Liver (tissue), 9 donors: ENCODE data around the gene BORCS5. TPM values are rescaled to one million over a fixed set of nuclear protein-coding genes. Genes with fewer than 3 reads are reported as not detected.

ENCODE experiments used
- DNase-seq: peaks from one replicate; pipeline ENCODE4 v3.0.0-alpha.2; 2017; ENCODE audit warnings: low spot score
- H3K27ac ChIP-seq, 2 donors: one replicate each; pipeline ENCODE4 v1.7.0; 2013; ENCODE audit warnings: inconsistent platforms in 2 of 2, low read length in 2 of 2, control low read depth in 1 of 2, low read depth in 1 of 2, mild to moderate bottlenecking in 1 of 2
- H3K27me3 ChIP-seq, 4 donors: one replicate each; pipeline versions ENCODE4 v1.6.1 to v1.7.0; 2013; ENCODE audit warnings: low read length in 3 of 4, inconsistent platforms in 1 of 4, mild to moderate bottlenecking in 1 of 4, moderate library complexity in 1 of 4; ENCODE audit not compliant: control insufficient read depth in 4 of 4, insufficient read depth in 4 of 4
- H3K36me3 ChIP-seq, 4 donors: one replicate each; pipeline versions ENCODE4 v1.6.1 to v1.7.0; 2013; ENCODE audit warnings: low read length in 3 of 4, mild to moderate bottlenecking in 3 of 4, low read depth in 1 of 4, moderate library complexity in 1 of 4; ENCODE audit not compliant: control insufficient read depth in 4 of 4, insufficient read depth in 3 of 4
- H3K4me1 ChIP-seq, 4 donors: one replicate each; pipeline versions ENCODE4 v1.6.1 to v1.7.0; 2013; ENCODE audit warnings: low read length in 3 of 4, mild to moderate bottlenecking in 3 of 4, moderate library complexity in 1 of 4; ENCODE audit not compliant: control insufficient read depth in 4 of 4, insufficient read depth in 4 of 4
- H3K4me3 ChIP-seq, 3 donors: one replicate each; pipeline versions ENCODE4 v1.6.1 to v1.7.0; 2013; ENCODE audit warnings: low read length in 3 of 3, control low read depth in 1 of 3, low read depth in 1 of 3, mild to moderate bottlenecking in 1 of 3
- H3K9ac ChIP-seq, 2 donors: one replicate each; pipeline ENCODE4 v1.7.0; 2013; ENCODE audit warnings: low read length in 2 of 2, mild to moderate bottlenecking in 2 of 2, moderate library complexity in 2 of 2, control low read depth in 1 of 2, low read depth in 1 of 2
- H3K9me3 ChIP-seq, 4 donors: one replicate each; pipeline versions ENCODE4 v1.6.1 to v1.7.0; 2013; ENCODE audit warnings: low read length in 3 of 4; ENCODE audit not compliant: control insufficient read depth in 4 of 4
- CTCF ChIP-seq: fragments of 150-350 bp; IDR thresholded peaks from 2 replicates; pipeline ENCODE4 v1.5.1; 2017; ENCODE audit warnings: improper control_type of control experiment, low read depth, low read length; ENCODE audit not compliant: missing input control
- FOXA1 ChIP-seq: IDR thresholded peaks from 2 replicates; pipeline ENCODE4 v1.6.1; 2016; ENCODE audit warnings: antibody characterized with exemption
- FOXA2 ChIP-seq: IDR thresholded peaks from 2 replicates; pipeline ENCODE4 v1.6.1; 2016; ENCODE audit warnings: antibody characterized with exemption
- GABPA ChIP-seq, 2 donors: IDR thresholded peaks in 1 of 2; conservative IDR thresholded peaks in 1 of 2; 2 replicates each; pipeline ENCODE4 v1.6.1; 2016; ENCODE audit warnings: antibody characterized with exemption in 2 of 2, mild to moderate bottlenecking in 1 of 2, moderate library complexity in 1 of 2
- HNF4A ChIP-seq, 2 donors: conservative IDR thresholded peaks; 2 replicates each; pipeline ENCODE4 v1.6.1; 2016; ENCODE audit warnings: antibody characterized with exemption in 2 of 2, mild to moderate bottlenecking in 2 of 2
- HNF4G ChIP-seq: IDR thresholded peaks from 2 replicates; pipeline ENCODE4 v1.6.1; 2016; ENCODE audit warnings: antibody characterized with exemption
- JUND ChIP-seq, 2 donors: IDR thresholded peaks; 2 replicates each; pipeline ENCODE4 v1.6.1; 2016; ENCODE audit warnings: antibody characterized with exemption in 2 of 2
- MAX ChIP-seq: IDR thresholded peaks from 2 replicates; pipeline ENCODE4 v1.6.1; 2016; ENCODE audit warnings: antibody characterized with exemption
- NR2F2 ChIP-seq: IDR thresholded peaks from 2 replicates; pipeline ENCODE4 v1.6.1; 2016; ENCODE audit warnings: antibody characterized with exemption
- RAD21 ChIP-seq, 2 donors: IDR thresholded peaks; 2 replicates each; pipeline ENCODE4 v1.6.1; 2016; ENCODE audit warnings: antibody characterized with exemption in 2 of 2, mild to moderate bottlenecking in 2 of 2
- RXRA ChIP-seq, 2 donors: IDR thresholded peaks; 2 replicates each; pipeline ENCODE4 v1.6.1; 2017 to 2018; ENCODE audit warnings: antibody characterized with exemption in 2 of 2, mild to moderate bottlenecking in 1 of 2
- SP1 ChIP-seq: IDR thresholded peaks from 2 replicates; pipeline ENCODE4 v1.6.1; 2018; ENCODE audit warnings: antibody characterized with exemption, mild to moderate bottlenecking
- TAF1 ChIP-seq: conservative IDR thresholded peaks from 2 replicates; pipeline ENCODE4 v1.6.1; 2016; ENCODE audit warnings: antibody characterized with exemption, mild to moderate bottlenecking
- YY1 ChIP-seq: IDR thresholded peaks from 2 replicates; pipeline ENCODE4 v1.6.1; 2016; ENCODE audit warnings: antibody characterized with exemption, mild to moderate bottlenecking
- WGBS: extraction: QIAGEN DNeasy Blood & Tissue Kit; methylation state at CpG from one replicate; pipeline ENCODE4 v1.1.7; 2013; 5-methylcytosine and 5-hydroxymethylcytosine counted together
- polyA plus RNA-seq, 2 donors: library from polyadenylated mRNA; stranded (reverse) in 1 of 2; unstranded in 1 of 2; fragments of 200-250 nt in 1 of 2; fragments of >200 nt in 1 of 2; fragmentation: Nextera tagmentation in 1 of 2; extraction: Ambion mirVana in 1 of 2; gene quantifications; one replicate each; pipeline versions ENCODE4 v1.2.1 to v1.2.3, GENCODE V29; 2013 to 2015
- total RNA-seq, 2 donors: library from RNA; depleted of rRNA; stranded (reverse); fragments of >200 nt; gene quantifications; one replicate each; pipeline ENCODE4 v1.2.3, GENCODE V29; 2014
- TF ChIP-seq, protein P1 (sequence below): IDR thresholded peaks from 2 replicates; pipeline ENCODE4 v1.6.1; 2016; ENCODE audit warnings: antibody characterized with exemption, mild to moderate bottlenecking
- TF ChIP-seq, protein P2 (sequence below): IDR thresholded peaks from 2 replicates; pipeline ENCODE4 v1.6.1; 2016; ENCODE audit warnings: antibody characterized with exemption
- TF ChIP-seq, protein P3 (sequence below): IDR thresholded peaks from 2 replicates; pipeline ENCODE4 v1.6.1; 2016; ENCODE audit warnings: antibody characterized with exemption
- donor health status: healthy.
- donor health status: healthy.
- donor health status: healthy.
- donor health status: healthy.
- donor health status: healthy.

Gene BORCS5
- total and polyA plus RNA-seq, 4 donors = 4.5 to 11.4 (median 8.1) TPM

GRCh38 chr12:12468575-12468974, 111.7 kb downstream of the BORCS5 start (continued):
- TF ChIP-seq, protein P1, sequence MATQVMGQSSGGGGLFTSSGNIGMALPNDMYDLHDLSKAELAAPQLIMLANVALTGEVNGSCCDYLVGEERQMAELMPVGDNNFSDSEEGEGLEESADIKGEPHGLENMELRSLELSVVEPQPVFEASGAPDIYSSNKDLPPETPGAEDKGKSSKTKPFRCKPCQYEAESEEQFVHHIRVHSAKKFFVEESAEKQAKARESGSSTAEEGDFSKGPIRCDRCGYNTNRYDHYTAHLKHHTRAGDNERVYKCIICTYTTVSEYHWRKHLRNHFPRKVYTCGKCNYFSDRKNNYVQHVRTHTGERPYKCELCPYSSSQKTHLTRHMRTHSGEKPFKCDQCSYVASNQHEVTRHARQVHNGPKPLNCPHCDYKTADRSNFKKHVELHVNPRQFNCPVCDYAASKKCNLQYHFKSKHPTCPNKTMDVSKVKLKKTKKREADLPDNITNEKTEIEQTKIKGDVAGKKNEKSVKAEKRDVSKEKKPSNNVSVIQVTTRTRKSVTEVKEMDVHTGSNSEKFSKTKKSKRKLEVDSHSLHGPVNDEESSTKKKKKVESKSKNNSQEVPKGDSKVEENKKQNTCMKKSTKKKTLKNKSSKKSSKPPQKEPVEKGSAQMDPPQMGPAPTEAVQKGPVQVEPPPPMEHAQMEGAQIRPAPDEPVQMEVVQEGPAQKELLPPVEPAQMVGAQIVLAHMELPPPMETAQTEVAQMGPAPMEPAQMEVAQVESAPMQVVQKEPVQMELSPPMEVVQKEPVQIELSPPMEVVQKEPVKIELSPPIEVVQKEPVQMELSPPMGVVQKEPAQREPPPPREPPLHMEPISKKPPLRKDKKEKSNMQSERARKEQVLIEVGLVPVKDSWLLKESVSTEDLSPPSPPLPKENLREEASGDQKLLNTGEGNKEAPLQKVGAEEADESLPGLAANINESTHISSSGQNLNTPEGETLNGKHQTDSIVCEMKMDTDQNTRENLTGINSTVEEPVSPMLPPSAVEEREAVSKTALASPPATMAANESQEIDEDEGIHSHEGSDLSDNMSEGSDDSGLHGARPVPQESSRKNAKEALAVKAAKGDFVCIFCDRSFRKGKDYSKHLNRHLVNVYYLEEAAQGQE = no peak
- no peak for TF ChIP-seq TAF1

DNA sequence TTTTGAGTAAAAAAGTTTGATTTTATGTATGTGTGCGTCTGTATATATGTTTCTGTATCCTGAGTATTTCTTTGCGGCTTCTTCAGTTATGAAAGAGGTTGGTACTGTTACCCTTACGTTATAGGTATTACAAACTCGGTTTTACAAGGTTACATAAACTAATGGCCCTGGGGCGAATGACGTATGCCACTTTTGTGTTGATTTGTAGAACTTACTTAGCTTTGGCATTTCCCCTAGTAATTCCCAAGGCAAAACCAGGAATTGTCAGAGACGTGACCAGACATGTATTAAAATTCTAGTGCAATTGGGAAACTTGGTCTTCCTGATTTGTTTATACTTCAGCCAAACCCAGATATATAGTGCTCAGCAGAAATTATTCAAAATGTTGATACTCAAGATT, 112.5 kb downstream of the BORCS5 start:
- H3K9ac ChIP-seq = no peak overlapping the region
- DNase-seq = no peak
- 92% methylated on average over 7 of the region's 7 CpGs for WGBS
- no peak overlapping the region for H3K4me3 ChIP-seq
- TF ChIP-seq JUND (IDR thresholded peaks at IDR 0.05) = no peak
- TF ChIP-seq, protein P2, sequence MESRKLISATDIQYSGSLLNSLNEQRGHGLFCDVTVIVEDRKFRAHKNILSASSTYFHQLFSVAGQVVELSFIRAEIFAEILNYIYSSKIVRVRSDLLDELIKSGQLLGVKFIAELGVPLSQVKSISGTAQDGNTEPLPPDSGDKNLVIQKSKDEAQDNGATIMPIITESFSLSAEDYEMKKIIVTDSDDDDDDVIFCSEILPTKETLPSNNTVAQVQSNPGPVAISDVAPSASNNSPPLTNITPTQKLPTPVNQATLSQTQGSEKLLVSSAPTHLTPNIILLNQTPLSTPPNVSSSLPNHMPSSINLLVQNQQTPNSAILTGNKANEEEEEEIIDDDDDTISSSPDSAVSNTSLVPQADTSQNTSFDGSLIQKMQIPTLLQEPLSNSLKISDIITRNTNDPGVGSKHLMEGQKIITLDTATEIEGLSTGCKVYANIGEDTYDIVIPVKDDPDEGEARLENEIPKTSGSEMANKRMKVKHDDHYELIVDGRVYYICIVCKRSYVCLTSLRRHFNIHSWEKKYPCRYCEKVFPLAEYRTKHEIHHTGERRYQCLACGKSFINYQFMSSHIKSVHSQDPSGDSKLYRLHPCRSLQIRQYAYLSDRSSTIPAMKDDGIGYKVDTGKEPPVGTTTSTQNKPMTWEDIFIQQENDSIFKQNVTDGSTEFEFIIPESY = no peak
- no peak for TF ChIP-seq CTCF
- no peak for TF ChIP-seq MAX
- no peak for TF ChIP-seq RXRA (IDR thresholded peaks at IDR 0.05)
- no peak for TF ChIP-seq YY1
- no peak for TF ChIP-seq NR2F2
- TF ChIP-seq, protein P3, sequence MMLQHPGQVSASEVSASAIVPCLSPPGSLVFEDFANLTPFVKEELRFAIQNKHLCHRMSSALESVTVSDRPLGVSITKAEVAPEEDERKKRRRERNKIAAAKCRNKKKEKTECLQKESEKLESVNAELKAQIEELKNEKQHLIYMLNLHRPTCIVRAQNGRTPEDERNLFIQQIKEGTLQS = no peak
- TF ChIP-seq FOXA2 = no peak
- TF ChIP-seq GABPA (IDR thresholded peaks at IDR 0.05 in 1 of 2, conservative IDR thresholded peaks at IDR 0.05 in 1 of 2) = no peak
- TF ChIP-seq HNF4A (conservative IDR thresholded peaks at IDR 0.05) = no peak
- no peak for TF ChIP-seq SP1
- no peak for TF ChIP-seq RAD21 (IDR thresholded peaks at IDR 0.05)
- no peak for TF ChIP-seq FOXA1
- TF ChIP-seq TAF1 = no peak
- TF ChIP-seq HNF4G = no peak
- TF ChIP-seq, protein P1 = no peak
- H3K9me3 ChIP-seq = no peaks in the 10 kb centered on the region
- H3K27ac ChIP-seq = no peak overlapping the region
- H3K36me3 ChIP-seq = peaks cover 0 to 7% (median under 1%) of the 10 kb centered on the region in 4 donors
- no peaks in the 10 kb centered on the region for H3K27me3 ChIP-seq
- H3K4me1 ChIP-seq = no peaks in the 10 kb centered on the region
